ENCODE data around the gene ZNF41. TPM values are rescaled to one million over a fixed set of nuclear protein-coding genes. Genes with fewer than 3 reads are reported as not detected.

Gene ZNF41
- total RNA-seq, 1 experiment from 2014 or later: 2.5 TPM

- no peak overlapping the region for H4K8ac ChIP-seq (replicated peaks; ENCODE audit: insufficient read length, low read depth, low read length)
- H2BK12ac ChIP-seq (ENCODE audit: insufficient read length, low read depth, low read length): no peak overlapping the region
- Mint-ChIP-seq H3K4me3 (no peak overlapping the region), H3K36me3 (ENCODE audit: insufficient read depth in 1 of 3, low read depth in 3 of 3) (peaks cover 2 to 7% (median 4%) of the 10 kb centered on the region in 3 experiments; a peak in 5 of 7 replicates), H3K9me3 (peaks cover 76 to 78% of the 10 kb centered on the region in 2 experiments), H3K27me3 (ENCODE audit: low read depth) (peaks cover 2% of the 10 kb centered on the region), H3K4me1 (no peaks in the 10 kb centered on the region), H3K27ac (no peak overlapping the region)
- no peak overlapping the region for H3K9ac ChIP-seq (ENCODE audit: extremely low read depth, insufficient read length, low read length)
- no peaks in the 10 kb centered on the region for H3K27me3 ChIP-seq (ENCODE audit: insufficient read depth, low read length)
- no peaks in the 10 kb centered on the region for H3K23me2 ChIP-seq (ENCODE audit: insufficient read length, low read depth, low read length, poor library complexity, severe bottlenecking)
- WGBS (ENCODE audit: extremely low coverage, insufficient read length, low lambda C conversion rate): no CpG with 5 or more reads among the region's 5 CpGs
- no peak overlapping the region for H3K4me2 ChIP-seq (ENCODE audit: insufficient read depth, insufficient read length, low read length)
- H2AK5ac ChIP-seq (ENCODE audit: insufficient read length, low read length): no peak overlapping the region
- H3K56ac ChIP-seq (ENCODE audit: insufficient read length, low read depth, low read length): no peak overlapping the region
- no peak overlapping the region for H2BK20ac ChIP-seq (ENCODE audit: low read depth, low read length, poor library complexity, severe bottlenecking)
- no peak overlapping the region for H3T11ph ChIP-seq (ENCODE audit: low read length)
- TF ChIP-seq CTCF (conservative IDR thresholded peaks at IDR 0.05): no peak
- no peak overlapping the region for H2BK120ac ChIP-seq (ENCODE audit: low read depth, low read length, poor library complexity, severe bottlenecking)
- H3K9me3 ChIP-seq (ENCODE audit: control insufficient read depth, low read depth, low read length): peaks cover 41% of the 10 kb centered on the region
- H3K18ac ChIP-seq (ENCODE audit: insufficient read length, low read depth, low read length): no peak overlapping the region
- no peak overlapping the region for H4K5ac ChIP-seq (ENCODE audit: insufficient read length, low read depth, low read length)
- H3K14ac ChIP-seq (ENCODE audit: insufficient read depth, low read length): no peak overlapping the region
- no peaks in the 10 kb centered on the region for H3K4me1 ChIP-seq (ENCODE audit: insufficient read depth, low read length)
- no peak overlapping the region for H2BK15ac ChIP-seq (ENCODE audit: low read depth, low read length)
- H3K27ac ChIP-seq (ENCODE audit: insufficient read length, low read depth, low read length): no peak overlapping the region
- H4K20me1 ChIP-seq (ENCODE audit: control insufficient read depth, insufficient read depth, insufficient read length): no peaks in the 10 kb centered on the region
- H2BK5ac ChIP-seq (ENCODE audit: insufficient read length, low read length): no peak overlapping the region
- H4K91ac ChIP-seq (ENCODE audit: insufficient read length, low read depth, low read length): no peak overlapping the region
- no peak overlapping the region for H3K4ac ChIP-seq (ENCODE audit: low read depth, low read length)
- DNase-seq: no peak
- no peaks in the 10 kb centered on the region for H3K79me2 ChIP-seq (ENCODE audit: insufficient read depth, low read length)
- no peaks in the 10 kb centered on the region for H3K79me1 ChIP-seq (ENCODE audit: insufficient read depth, low read depth, low read length, poor library complexity, severe bottlenecking)
- no peak overlapping the region for H2AFZ ChIP-seq (ENCODE audit: low read length)
- no peak overlapping the region for H3K23ac ChIP-seq (ENCODE audit: insufficient read length, low read depth, low read length)
These were observed 62.1 kb downstream of the ZNF41 start for GRCh38 chrX:47420962-47421361.
